Transverse colon (tissue), 4 donors: Measurements from ENCODE around the gene ZC3H4.

Experiments
- EP300 ChIP-seq: sonication (generic); formaldehyde crosslinking; IDR thresholded peaks from one replicate; pipeline ENCODE4 v1.6.1; 2017; ENCODE audit warnings: antibody characterized with exemption, low read depth
- POLR2A ChIP-seq: fragments of 450-650 bp; IDR thresholded peaks from one replicate; pipeline ENCODE4 v1.6.1; 2016; ENCODE audit warnings: antibody characterized with exemption, mild to moderate bottlenecking, moderate library complexity
- POLR2AphosphoS5 ChIP-seq, 3 donors: sonication (generic); formaldehyde crosslinking; IDR thresholded peaks; one replicate each; pipeline ENCODE4 v1.6.1; 2016; ENCODE audit warnings: antibody characterized with exemption in 3 of 3
- TF ChIP-seq, protein P1 (sequence below), 5 experiments: fragments of 200-600 bp in 3 of 5; fragments of 450-650 bp in 2 of 5; sonication (generic) in 3 of 5; IDR thresholded peaks; 1 replicate in 2 of 5; 2 replicates in 3 of 5; pipeline ENCODE4 v1.5.1; 2016 to 2017; ENCODE audit warnings: antibody characterized with exemption in 5 of 5, inconsistent platforms in 3 of 5, mild to moderate bottlenecking in 2 of 5, moderate library complexity in 1 of 5

GRCh38 chr19:47133021-47133471 lies 19.5 kb upstream of the ZC3H4 start:
- TF ChIP-seq, protein P1, sequence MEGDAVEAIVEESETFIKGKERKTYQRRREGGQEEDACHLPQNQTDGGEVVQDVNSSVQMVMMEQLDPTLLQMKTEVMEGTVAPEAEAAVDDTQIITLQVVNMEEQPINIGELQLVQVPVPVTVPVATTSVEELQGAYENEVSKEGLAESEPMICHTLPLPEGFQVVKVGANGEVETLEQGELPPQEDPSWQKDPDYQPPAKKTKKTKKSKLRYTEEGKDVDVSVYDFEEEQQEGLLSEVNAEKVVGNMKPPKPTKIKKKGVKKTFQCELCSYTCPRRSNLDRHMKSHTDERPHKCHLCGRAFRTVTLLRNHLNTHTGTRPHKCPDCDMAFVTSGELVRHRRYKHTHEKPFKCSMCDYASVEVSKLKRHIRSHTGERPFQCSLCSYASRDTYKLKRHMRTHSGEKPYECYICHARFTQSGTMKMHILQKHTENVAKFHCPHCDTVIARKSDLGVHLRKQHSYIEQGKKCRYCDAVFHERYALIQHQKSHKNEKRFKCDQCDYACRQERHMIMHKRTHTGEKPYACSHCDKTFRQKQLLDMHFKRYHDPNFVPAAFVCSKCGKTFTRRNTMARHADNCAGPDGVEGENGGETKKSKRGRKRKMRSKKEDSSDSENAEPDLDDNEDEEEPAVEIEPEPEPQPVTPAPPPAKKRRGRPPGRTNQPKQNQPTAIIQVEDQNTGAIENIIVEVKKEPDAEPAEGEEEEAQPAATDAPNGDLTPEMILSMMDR (IDR thresholded peaks at IDR 0.05): no peak
- TF ChIP-seq POLR2AphosphoS5 (IDR thresholded peaks at IDR 0.05) (no peak), EP300 (no peak), POLR2A (no peak)
